ENCODE measurements around the gene EEF1AKMT3.

Gene EEF1AKMT3

DNA sequence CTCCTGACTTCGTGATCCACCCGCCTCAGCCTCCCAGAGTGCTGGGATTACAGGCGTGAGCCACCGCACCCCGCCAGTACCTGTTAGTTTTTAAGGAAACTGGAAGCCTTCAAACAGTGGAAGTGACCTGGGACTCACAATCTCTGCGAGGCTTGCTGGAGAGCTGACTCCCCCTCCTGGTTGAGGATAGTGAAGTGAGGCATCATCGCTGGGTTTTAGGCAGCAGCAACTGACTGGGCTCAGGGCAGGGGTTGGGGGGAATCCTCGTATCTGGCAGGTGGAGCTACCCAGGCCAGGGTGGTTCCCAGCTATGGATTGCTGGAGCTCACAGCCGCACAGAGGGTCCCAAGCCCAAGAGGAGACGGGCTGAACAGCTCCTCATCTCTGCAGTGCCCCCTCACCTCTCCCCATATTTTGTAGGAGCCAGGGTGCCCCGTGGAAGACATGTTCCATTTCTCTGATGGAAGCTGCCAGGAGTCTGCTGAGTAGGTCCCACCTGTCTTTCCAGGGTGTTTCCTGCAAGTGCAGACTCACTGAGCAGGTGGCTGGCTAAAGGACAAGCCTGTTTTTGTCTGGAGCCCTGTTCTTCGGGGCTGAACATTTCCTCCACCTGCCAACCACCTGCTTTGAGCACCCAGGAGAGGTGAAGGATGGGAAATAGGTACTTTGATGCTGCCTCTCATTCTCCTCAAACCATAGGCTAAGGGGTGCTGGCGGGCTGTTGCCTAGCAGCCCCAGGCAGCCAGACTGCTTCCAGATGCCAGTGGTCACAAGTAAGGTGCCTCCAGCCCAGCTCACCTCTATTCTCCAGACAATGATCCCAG, 43.0 kb downstream of the EEF1AKMT3 start:
- H3K4me1 ChIP-seq (ENCODE audit: insufficient read depth, low read length, poor library complexity, severe bottlenecking) = no peaks in the 10 kb centered on the region
- H4K20me1 ChIP-seq (ENCODE audit: insufficient read depth, low read length, poor library complexity, severe bottlenecking) = no peaks in the 10 kb centered on the region
- no peak overlapping the region for H3K4me3 ChIP-seq (ENCODE audit: low read length, poor library complexity, severe bottlenecking)
- no peak overlapping the region for H3K4me2 ChIP-seq (ENCODE audit: low read depth, low read length, poor library complexity, severe bottlenecking)
- no peaks in the 10 kb centered on the region for H3K9me3 ChIP-seq (ENCODE audit: insufficient read depth, low read depth, low read length)
- no peaks in the 10 kb centered on the region for H3K27me3 ChIP-seq (ENCODE audit: insufficient read depth, low read length, poor library complexity, severe bottlenecking)
- H3K9me2 ChIP-seq (replicated peaks; ENCODE audit: low read depth, low read length) = no peaks in the 10 kb centered on the region
- TF ChIP-seq, protein P1, sequence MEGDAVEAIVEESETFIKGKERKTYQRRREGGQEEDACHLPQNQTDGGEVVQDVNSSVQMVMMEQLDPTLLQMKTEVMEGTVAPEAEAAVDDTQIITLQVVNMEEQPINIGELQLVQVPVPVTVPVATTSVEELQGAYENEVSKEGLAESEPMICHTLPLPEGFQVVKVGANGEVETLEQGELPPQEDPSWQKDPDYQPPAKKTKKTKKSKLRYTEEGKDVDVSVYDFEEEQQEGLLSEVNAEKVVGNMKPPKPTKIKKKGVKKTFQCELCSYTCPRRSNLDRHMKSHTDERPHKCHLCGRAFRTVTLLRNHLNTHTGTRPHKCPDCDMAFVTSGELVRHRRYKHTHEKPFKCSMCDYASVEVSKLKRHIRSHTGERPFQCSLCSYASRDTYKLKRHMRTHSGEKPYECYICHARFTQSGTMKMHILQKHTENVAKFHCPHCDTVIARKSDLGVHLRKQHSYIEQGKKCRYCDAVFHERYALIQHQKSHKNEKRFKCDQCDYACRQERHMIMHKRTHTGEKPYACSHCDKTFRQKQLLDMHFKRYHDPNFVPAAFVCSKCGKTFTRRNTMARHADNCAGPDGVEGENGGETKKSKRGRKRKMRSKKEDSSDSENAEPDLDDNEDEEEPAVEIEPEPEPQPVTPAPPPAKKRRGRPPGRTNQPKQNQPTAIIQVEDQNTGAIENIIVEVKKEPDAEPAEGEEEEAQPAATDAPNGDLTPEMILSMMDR (conservative IDR thresholded peaks at IDR 0.05; ENCODE audit: low read length) = no peak
- no peak for TF ChIP-seq EZH2phosphoT487 (IDR thresholded peaks at IDR 0.05; ENCODE audit: borderline replicate concordance)
- H3K79me2 ChIP-seq (ENCODE audit: insufficient read depth, low read length) = no peaks in the 10 kb centered on the region
- H3F3A ChIP-seq (ENCODE audit: low read depth) = no peaks in the 10 kb centered on the region
- peaks cover 5% of the 10 kb centered on the region; the same call in 1 of the 2 replicates for H3K36me3 ChIP-seq (ENCODE audit: insufficient read depth, low read length)
- H2AFZ ChIP-seq (ENCODE audit: low read length) = no peak overlapping the region
- no peak overlapping the region for H3K9ac ChIP-seq (ENCODE audit: low read depth, low read length, poor library complexity, severe bottlenecking)

GRCh38 chr12:57816001-57816854, 43.8 kb downstream of the EEF1AKMT3 start:
- Histone ChIP-seq H3K9ac (ENCODE audit: low read depth, low read length, poor library complexity, severe bottlenecking) (no peak overlapping the region), H2AFZ (ENCODE audit: low read length) (no peak overlapping the region), H3K9me3 (ENCODE audit: insufficient read depth, low read depth, low read length) (no peaks in the 10 kb centered on the region), H3K4me3 (ENCODE audit: low read length, poor library complexity, severe bottlenecking) (no peak overlapping the region), H3K36me3 (ENCODE audit: insufficient read depth, low read length) (peaks cover 9% of the 10 kb centered on the region; the same call in 1 of the 2 replicates), H3K9me2 (replicated peaks; ENCODE audit: low read depth, low read length) (no peaks in the 10 kb centered on the region), H3K27me3 (ENCODE audit: insufficient read depth, low read length, poor library complexity, severe bottlenecking) (no peaks in the 10 kb centered on the region), H3K4me1 (ENCODE audit: insufficient read depth, low read length, poor library complexity, severe bottlenecking) (no peaks in the 10 kb centered on the region), H3K4me2 (ENCODE audit: low read depth, low read length, poor library complexity, severe bottlenecking) (no peak overlapping the region), H4K20me1 (ENCODE audit: insufficient read depth, low read length, poor library complexity, severe bottlenecking) (no peaks in the 10 kb centered on the region), H3F3A (ENCODE audit: low read depth) (no peaks in the 10 kb centered on the region), H3K79me2 (ENCODE audit: insufficient read depth, low read length) (no peaks in the 10 kb centered on the region)
- TF ChIP-seq, protein P1 (conservative IDR thresholded peaks at IDR 0.05; ENCODE audit: low read length) = no peak
- TF ChIP-seq EZH2phosphoT487 (IDR thresholded peaks at IDR 0.05; ENCODE audit: borderline replicate concordance) = no peak

DNA sequence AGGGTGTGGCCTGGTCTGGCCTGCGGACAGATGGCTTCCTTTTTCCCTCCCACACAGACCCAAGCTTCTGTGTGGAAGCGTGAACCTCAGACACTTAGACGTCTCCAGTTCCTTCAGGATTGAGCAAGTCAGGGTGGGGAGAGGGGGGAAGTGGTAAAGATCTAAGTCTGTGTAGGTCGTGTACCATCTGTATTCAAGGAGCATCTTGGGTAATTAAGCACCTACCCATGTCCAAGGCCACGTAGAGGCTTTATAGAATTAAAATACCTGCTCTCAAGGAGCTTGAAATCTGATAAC, 44.4 kb downstream of the EEF1AKMT3 start:
- H3F3A ChIP-seq (ENCODE audit: low read depth) = no peaks in the 10 kb centered on the region
- H3K4me2 ChIP-seq (ENCODE audit: low read depth, low read length, poor library complexity, severe bottlenecking) = no peak overlapping the region
- H3K4me3 ChIP-seq (ENCODE audit: low read length, poor library complexity, severe bottlenecking) = no peak overlapping the region
- no peak overlapping the region for H3K9ac ChIP-seq (ENCODE audit: low read depth, low read length, poor library complexity, severe bottlenecking)
- TF ChIP-seq EZH2phosphoT487 (IDR thresholded peaks at IDR 0.05; ENCODE audit: borderline replicate concordance) = no peak
- TF ChIP-seq, protein P1 (conservative IDR thresholded peaks at IDR 0.05; ENCODE audit: low read length) = no peak
- H3K4me1 ChIP-seq (ENCODE audit: insufficient read depth, low read length, poor library complexity, severe bottlenecking) = no peaks in the 10 kb centered on the region
- H3K36me3 ChIP-seq (ENCODE audit: insufficient read depth, low read length) = peaks cover 14% of the 10 kb centered on the region; the same call in 1 of the 2 replicates
- no peak overlapping the region for H2AFZ ChIP-seq (ENCODE audit: low read length)
- H3K9me2 ChIP-seq (replicated peaks; ENCODE audit: low read depth, low read length) = no peaks in the 10 kb centered on the region
- H3K27me3 ChIP-seq (ENCODE audit: insufficient read depth, low read length, poor library complexity, severe bottlenecking) = no peaks in the 10 kb centered on the region
- no peaks in the 10 kb centered on the region for H3K79me2 ChIP-seq (ENCODE audit: insufficient read depth, low read length)
- no peaks in the 10 kb centered on the region for H3K9me3 ChIP-seq (ENCODE audit: insufficient read depth, low read depth, low read length)
- no peaks in the 10 kb centered on the region for H4K20me1 ChIP-seq (ENCODE audit: insufficient read depth, low read length, poor library complexity, severe bottlenecking)

Data from Loucy (cell line).